ENCODE data around the gene ADPRHL1.
A peak's percentile ranks its signal among the peaks of the same experiment; 100 is the strongest.

Gene ADPRHL1

GRCh38 chr13:113397608-113398425 is 55.5 kb downstream of the ADPRHL1 start:
- Histone ChIP-seq H3K9me2 (replicated peaks; ENCODE audit: insufficient read depth, low read length) (no peaks in the 10 kb centered on the region), H3F3A (ENCODE audit: insufficient read depth, low read length) (0 out of 2 replicates have a peak, but pooled peaks cover 3% of the 10 kb centered on the region), H3K4me3 (ENCODE audit: low read length) (no peak overlapping the region), H3K27me3 (replicated peaks; ENCODE audit: insufficient read depth, low read length) (peaks cover 63% of the 10 kb centered on the region), H3K4me2 (ENCODE audit: low read depth, low read length) (no peak overlapping the region), H3K4me1 (ENCODE audit: low read length) (peaks cover 12% of the 10 kb centered on the region), H4K20me1 (ENCODE audit: insufficient read depth, low read length) (no peaks in the 10 kb centered on the region), H3K36me3 (replicated peaks; ENCODE audit: insufficient read depth, low read length) (no peaks in the 10 kb centered on the region), H3K9me3 (replicated peaks; ENCODE audit: insufficient read depth, low read length) (no peaks in the 10 kb centered on the region), H3K9ac (ENCODE audit: low read length) (no peak overlapping the region), H3K27ac (ENCODE audit: low read length) (no peak overlapping the region), H2AFZ (ENCODE audit: low read length) (no peak overlapping the region), H3K79me2 (ENCODE audit: low read length) (no peaks in the 10 kb centered on the region)
- no peak for TF ChIP-seq EZH2phosphoT487 (IDR thresholded peaks at IDR 0.05; ENCODE audit: low read length)
- DNase-seq: peak; percentile 36

- TF ChIP-seq CTCF (IDR thresholded peaks at IDR 0.05; ENCODE audit: low read length) (0 out of 2 replicates have a peak, but pooled peaks have one; percentile 4), EZH2 (optimal IDR thresholded peaks at IDR 0.05; ENCODE audit: low read depth, low read length) (no peak)
- Histone ChIP-seq H2AFZ (ENCODE audit: low read length) (peak overlapping the region; percentile 53; the same call in 1 of the 2 replicates), H3K4me1 (ENCODE audit: low read length) (peaks cover 5% of the 10 kb centered on the region; the same call in 1 of the 2 replicates), H3K79me2 (ENCODE audit: low read length) (no peaks in the 10 kb centered on the region), H3K27me3 (replicated peaks; ENCODE audit: insufficient read depth, low read length) (peaks cover 53% of the 10 kb centered on the region), H4K20me1 (ENCODE audit: insufficient read depth, low read length) (no peaks in the 10 kb centered on the region), H3K9ac (ENCODE audit: low read length) (no peak overlapping the region), H3K4me2 (ENCODE audit: low read depth, low read length) (peak overlapping the region; percentile 88), H3K9me2 (replicated peaks; ENCODE audit: insufficient read depth, low read length) (no peaks in the 10 kb centered on the region), H3K4me3 (ENCODE audit: low read length) (peak overlapping the region; percentile 35; the same call in 1 of the 2 replicates), H3K36me3 (replicated peaks; ENCODE audit: insufficient read depth, low read length) (no peaks in the 10 kb centered on the region), H3F3A (ENCODE audit: insufficient read depth, low read length) (0 out of 2 replicates have a peak, but pooled peaks cover 3% of the 10 kb centered on the region), H3K27ac (ENCODE audit: low read length) (no peak overlapping the region), H3K9me3 (replicated peaks; ENCODE audit: insufficient read depth, low read length) (no peaks in the 10 kb centered on the region)
- DNase-seq: no peak
Measured at GRCh38 chr13:113394339-113394640, 59.0 kb downstream of the ADPRHL1 start.

GRCh38 chr13:113393563-113394338 is 59.5 kb downstream of the ADPRHL1 start:
- H3K36me3 ChIP-seq (replicated peaks; ENCODE audit: insufficient read depth, low read length): no peaks in the 10 kb centered on the region
- peak; percentile 79 for DNase-seq
- peak overlapping the region; percentile 70 for H3K4me3 ChIP-seq (ENCODE audit: low read length)
- H3K9me2 ChIP-seq (replicated peaks; ENCODE audit: insufficient read depth, low read length): no peaks in the 10 kb centered on the region
- peak overlapping the region; percentile 68 for H2AFZ ChIP-seq (ENCODE audit: low read length)
- no peaks in the 10 kb centered on the region for H3K79me2 ChIP-seq (ENCODE audit: low read length)
- peak overlapping the region; percentile 88 for H3K4me2 ChIP-seq (ENCODE audit: low read depth, low read length)
- H4K20me1 ChIP-seq (ENCODE audit: insufficient read depth, low read length): no peaks in the 10 kb centered on the region
- peaks cover 49% of the 10 kb centered on the region for H3K27me3 ChIP-seq (replicated peaks; ENCODE audit: insufficient read depth, low read length)
- peaks cover 5% of the 10 kb centered on the region; the same call in 1 of the 2 replicates for H3K4me1 ChIP-seq (ENCODE audit: low read length)
- H3K9me3 ChIP-seq (replicated peaks; ENCODE audit: insufficient read depth, low read length): no peaks in the 10 kb centered on the region
- peak overlapping the region; percentile 41; the same call in 1 of the 2 replicates for H3K9ac ChIP-seq (ENCODE audit: low read length)
- TF ChIP-seq EZH2phosphoT487 (IDR thresholded peaks at IDR 0.05; ENCODE audit: low read length) (no peak), CTCF (IDR thresholded peaks at IDR 0.05; ENCODE audit: low read length) (peak; percentile 59)
- H3F3A ChIP-seq (ENCODE audit: insufficient read depth, low read length): 0 out of 2 replicates have a peak, but pooled peaks cover 3% of the 10 kb centered on the region
- no peak overlapping the region for H3K27ac ChIP-seq (ENCODE audit: low read length)

Data from MM.1S (cell line).